NCI-H1436 (cell line): ENCODE results near the gene NLRC5.
"Not testable (repeated sequence)": the region's sequence is repeated elsewhere in the genome, so short reads cannot be mapped to it uniquely, and the experiment has no call there.

ENCODE experiments used
- DNase-seq: peaks from one replicate; lab custom pipeline; 2025; lab: John Stamatoyannopoulos, UW

NLRC5 gene

GRCh38 chr16:57001026-57001679, 11.8 kb downstream of the NLRC5 start:
- no peak for DNase-seq

DNA sequence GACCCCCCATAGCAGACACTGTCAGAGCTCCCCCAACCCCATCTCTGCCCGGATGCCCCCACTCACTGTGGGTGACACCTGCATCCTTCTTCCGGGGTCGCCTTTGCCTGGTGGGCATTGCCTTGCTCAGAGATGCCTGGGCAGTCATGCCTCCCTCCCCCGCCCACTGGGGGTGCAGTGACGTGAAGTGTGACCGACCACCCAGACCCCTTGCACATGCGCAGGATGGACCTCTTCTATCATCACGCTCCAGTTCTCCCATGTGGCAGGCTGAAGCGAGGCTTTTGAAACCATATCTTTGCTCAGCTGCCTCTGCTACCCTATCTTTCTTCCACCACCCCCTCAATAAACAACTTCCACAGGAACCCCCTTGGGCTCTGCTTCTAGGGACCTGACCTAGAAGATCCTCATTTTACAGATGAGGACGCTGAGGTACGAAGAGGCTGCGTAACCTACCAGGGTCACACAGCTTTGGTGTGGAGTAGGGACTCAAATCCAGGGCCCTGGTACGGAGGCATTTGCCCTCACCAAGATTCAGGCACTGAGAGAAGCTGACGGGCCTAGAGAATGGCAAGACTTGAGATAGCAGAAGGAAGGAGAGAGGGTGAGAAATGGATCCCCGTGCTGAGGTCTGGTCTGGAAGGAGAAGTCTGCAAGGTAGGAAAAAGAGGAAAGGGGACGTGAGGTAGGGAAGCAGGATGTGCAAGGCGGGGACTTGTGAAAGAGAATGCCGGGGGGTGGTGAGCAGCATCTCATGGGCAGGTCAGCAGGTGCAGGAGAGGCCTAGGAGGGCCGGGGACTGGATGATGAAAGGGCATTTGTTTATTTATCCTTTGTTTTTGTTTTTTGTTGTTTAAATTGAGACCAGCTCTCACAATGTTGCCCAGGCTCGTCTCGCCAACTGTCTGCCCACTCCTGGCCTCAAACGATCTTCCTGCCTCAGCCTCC, 14.4 kb downstream of the NLRC5 start:
- DNase-seq: no peak

DNA sequence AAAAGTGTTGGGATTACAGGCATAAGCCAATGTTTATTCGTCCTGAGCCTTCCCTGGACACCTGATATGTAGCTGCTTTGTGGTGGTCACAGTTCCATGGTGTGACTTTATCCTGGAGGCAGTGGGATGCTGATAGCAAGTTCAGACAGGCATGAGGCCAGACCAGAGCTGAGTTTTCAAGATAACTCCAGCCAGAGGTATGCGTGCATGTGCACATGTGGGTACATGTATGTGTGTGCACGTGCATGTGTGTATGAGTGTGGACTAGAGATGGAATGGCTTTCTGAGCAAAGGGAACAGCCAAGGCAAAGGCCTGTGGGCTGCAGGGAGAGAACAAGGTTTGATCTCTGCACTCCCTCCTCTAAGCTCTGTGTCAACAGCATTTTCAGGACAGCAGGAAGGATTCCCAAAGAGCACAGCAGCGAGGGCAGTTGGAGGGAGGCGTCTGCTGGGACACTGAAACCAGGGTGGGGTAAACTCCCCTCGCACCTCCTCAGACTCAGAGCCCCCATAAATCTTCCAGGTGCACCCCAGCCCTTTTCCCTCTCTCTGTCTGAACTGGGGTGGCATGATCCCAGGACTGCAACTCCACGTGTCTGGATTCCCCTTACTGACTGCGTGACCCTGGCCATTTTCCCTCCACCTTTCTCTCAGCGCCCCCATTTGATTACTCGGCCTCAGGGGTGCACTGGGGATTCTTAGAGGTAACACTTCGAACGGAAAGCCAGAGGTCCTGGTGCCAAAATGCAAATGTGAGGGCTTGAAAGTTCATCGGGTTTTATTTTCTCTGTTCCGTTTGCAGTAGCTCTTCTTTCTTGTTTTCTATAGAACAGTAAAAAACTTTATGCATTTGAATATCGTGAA, 15.3 kb downstream of the NLRC5 start:
- no peak for DNase-seq

DNA sequence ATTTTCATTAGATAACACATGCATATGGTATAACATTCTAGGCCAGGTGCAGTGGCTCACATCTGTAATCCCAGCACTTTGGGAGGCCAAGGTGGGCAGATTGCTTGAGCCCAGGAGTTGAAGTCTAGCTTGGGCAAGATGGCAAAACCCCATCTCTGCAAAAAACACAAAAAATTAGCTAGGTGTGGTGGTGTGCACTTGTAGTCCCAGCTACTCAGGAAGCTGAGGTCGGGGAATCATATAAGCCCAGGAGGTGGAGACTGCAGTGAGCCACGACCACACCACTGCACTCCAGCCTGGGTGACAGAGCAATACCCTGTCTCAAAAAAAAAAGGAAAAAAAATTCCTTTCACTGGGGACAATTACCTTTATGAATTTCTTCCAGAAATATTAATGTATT, 16.2 kb downstream of the NLRC5 start:
- DNase-seq: not testable (repeated sequence)

GRCh38 chr16:57007050-57007449, 17.7 kb downstream of the NLRC5 start:
- DNase-seq: no peak

GRCh38 chr16:57007530-57007929, 18.2 kb downstream of the NLRC5 start:
- no peak for DNase-seq

- DNase-seq: no peak
Measured at GRCh38 chr16:57008440-57008839, 19.1 kb downstream of the NLRC5 start.

- no peak for DNase-seq
Measured at GRCh38 chr16:57009643-57010170, 20.4 kb downstream of the NLRC5 start.

- no peak for DNase-seq
Measured at GRCh38 chr16:57012353-57012752, 23.0 kb downstream of the NLRC5 start.

DNA sequence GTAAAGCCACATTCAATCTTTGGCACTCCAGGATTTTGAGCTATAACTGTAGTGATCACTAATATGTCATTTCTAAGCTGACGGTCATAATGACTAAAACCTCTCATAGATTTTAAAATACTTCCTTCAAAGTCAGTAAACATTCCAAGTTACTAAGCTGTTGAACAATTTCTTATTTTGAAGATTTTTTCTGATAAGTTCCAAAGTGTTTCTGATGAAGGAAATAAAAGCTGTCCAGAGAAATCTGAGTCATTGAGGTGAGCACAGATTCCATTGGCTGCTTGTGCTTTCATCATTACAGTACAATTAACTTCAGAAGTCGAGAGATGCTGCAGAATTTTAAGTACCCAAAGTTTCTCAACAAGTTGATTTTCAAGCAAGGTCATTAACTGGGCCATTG, 23.9 kb downstream of the NLRC5 start:
- no peak for DNase-seq

DNA sequence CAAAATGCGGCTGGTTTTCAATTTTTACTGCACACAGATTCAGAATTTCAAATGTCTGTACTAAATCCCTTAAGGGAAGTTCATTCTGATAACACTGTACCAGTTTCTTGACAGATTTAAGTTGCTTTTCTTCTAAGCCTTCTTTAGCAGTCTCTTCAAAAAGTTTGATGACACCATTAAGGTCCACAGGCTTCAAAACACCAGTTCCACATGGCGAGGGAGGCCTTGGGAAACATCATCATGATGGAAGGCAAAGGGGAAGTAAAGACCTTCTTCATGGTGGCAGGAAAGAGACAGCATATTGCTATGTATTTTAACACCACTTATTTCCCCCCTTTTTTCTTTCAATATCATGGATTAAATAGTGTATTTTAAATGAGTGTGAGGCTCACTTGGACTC, 24.5 kb downstream of the NLRC5 start:
- no peak for DNase-seq

GRCh38 chr16:57016301-57016700, 26.9 kb downstream of the NLRC5 start:
- no peak for DNase-seq

- DNase-seq: no peak
Measured at GRCh38 chr16:57016831-57017230, 27.5 kb downstream of the NLRC5 start.

- no peak for DNase-seq
Measured at GRCh38 chr16:57017251-57017650, 27.9 kb downstream of the NLRC5 start.

GRCh38 chr16:57019746-57020145, 30.4 kb downstream of the NLRC5 start:
- DNase-seq: no peak

DNA sequence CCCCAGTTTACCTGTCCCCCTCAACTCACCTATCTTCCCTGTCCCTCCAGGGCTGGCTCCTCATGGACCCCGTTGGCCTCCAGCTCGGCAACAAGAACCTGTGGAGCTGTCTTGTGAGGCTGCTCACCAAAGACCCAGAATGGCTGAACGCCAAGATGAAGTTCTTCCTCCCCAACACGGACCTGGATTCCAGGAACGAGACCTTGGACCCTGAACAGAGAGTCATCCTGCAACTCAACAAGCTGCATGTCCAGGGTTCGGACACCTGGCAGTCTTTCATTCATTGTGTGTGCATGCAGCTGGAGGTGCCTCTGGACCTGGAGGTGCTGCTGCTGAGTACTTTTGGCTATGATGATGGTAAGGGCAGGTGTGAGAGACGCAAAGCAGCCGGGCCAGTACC, 31.3 kb downstream of the NLRC5 start:
- DNase-seq: no peak

GRCh38 chr16:57021757-57022156, 32.4 kb downstream of the NLRC5 start:
- DNase-seq: no peak

GRCh38 chr16:57022445-57022844, 33.1 kb downstream of the NLRC5 start:
- DNase-seq: no peak

- DNase-seq: no peak
Measured at GRCh38 chr16:57023541-57024249, 34.3 kb downstream of the NLRC5 start.

GRCh38 chr16:57024894-57025680, 35.7 kb downstream of the NLRC5 start:
- no peak for DNase-seq
